Loucy (cell line): Measurements from ENCODE around the gene RPS16.
A peak's percentile ranks its signal among the peaks of the same experiment; 100 is the strongest.

ENCODE experiments used
- CTCF ChIP-seq: fragments of 200-600 bp; sonication (generic); conservative IDR thresholded peaks from 2 replicates; pipeline ENCODE4 v1.5.1; 2014; ENCODE audit warnings: mild to moderate bottlenecking, antibody characterized with exemption, low read length
- EZH2phosphoT487 ChIP-seq: fragments of 200-600 bp; IDR thresholded peaks from 2 replicates; pipeline ENCODE4 v1.6.1; 2018; ENCODE audit warnings: antibody characterized with exemption, mild to moderate bottlenecking, moderate library complexity, borderline replicate concordance

- peak; percentile 84 for TF ChIP-seq CTCF
- TF ChIP-seq EZH2phosphoT487, result no peak
Measured at GRCh38 chr19:39397360-39398296, 38.1 kb downstream of the RPS16 start.
